Measurements from ENCODE around the gene DLG2.

- TF ChIP-seq POLR2A (IDR thresholded peaks at IDR 0.05; ENCODE audit: low read depth, low read length) (no peak), CTCF (IDR thresholded peaks at IDR 0.05; ENCODE audit: extremely low read depth in 1 of 2, insufficient read depth in 1 of 2, low read depth in 1 of 2, low read length in 2 of 2) (peak; percentile 31 to 42), JUN (IDR thresholded peaks at IDR 0.05; ENCODE audit: borderline replicate concordance, insufficient read depth, insufficient read length, low read depth) (no peak), POLR2AphosphoS5 (IDR thresholded peaks at IDR 0.05; ENCODE audit: insufficient read depth, low read depth, low read length) (no peak), FOS (IDR thresholded peaks at IDR 0.05; ENCODE audit: borderline replicate concordance, insufficient read depth, low read length) (no peak), EZH2 (IDR thresholded peaks at IDR 0.05; ENCODE audit: borderline replicate concordance, low read depth, low read length, severe bottlenecking) (no peak), MAX (IDR thresholded peaks at IDR 0.05; ENCODE audit: insufficient read depth, insufficient read length) (no peak)
Measured at GRCh38 chr11:83827940-83828554, 1799.1 kb downstream of the DLG2 start.
